B cell (primary cell): ENCODE data around the gene PRKACA. TPM values are rescaled to one million over a fixed set of nuclear protein-coding genes. Genes with fewer than 3 reads are reported as not detected.

Experiments
- ATAC-seq: fragments of 200-7000 bp; cut with Tn5 transposase; one replicate; pipeline ENCODE4 v1.10.0; 2021; ENCODE audit warnings: low read depth, mild to moderate bottlenecking, moderate number of reproducible peaks, moderate library complexity
- CTCF ChIA-PET: fragments of 350-600 bp; sonication (Branson Sonifier 250); formaldehyde crosslinking; loops from one replicate; lab custom pipeline; 2021; ENCODE audit warnings: antibody characterized with exemption, inconsistent platforms; lab: Charles Lee
- POLR2A ChIA-PET: fragments of 350-600 bp; sonication (Branson Sonifier 250); formaldehyde crosslinking; loops from one replicate; lab custom pipeline; 2021; ENCODE audit warnings: antibody characterized with exemption; lab: Charles Lee
- DNase-seq: peaks from one replicate; pipeline ENCODE4 v3.0.0; 2013
- H2AFZ ChIP-seq: 2 replicates; pipeline ENCODE4 v1.6.1; 2012; ENCODE audit warnings: mild to moderate bottlenecking, low read depth, low read length; ENCODE audit not compliant: insufficient read depth, poor library complexity, severe bottlenecking
- H3K27ac ChIP-seq, 2 donors: 1 replicate in 1 of 2; 2 replicates in 1 of 2; pipeline ENCODE4 v1.5.1; 2012 to 2013; ENCODE audit warnings: low read length in 2 of 2, mild to moderate bottlenecking in 2 of 2, moderate library complexity in 1 of 2
- H3K27me3 ChIP-seq, 4 experiments: fragments of 200-600 bp in 1 of 4; sonication (generic) in 1 of 4; replicated peaks in 1 of 4; 1 replicate in 2 of 4; 2 replicates in 2 of 4; pipeline versions ENCODE4 v1.6.1 to v1.7.0; 2013 to 2016; ENCODE audit warnings: low read length in 3 of 4, mild to moderate bottlenecking in 2 of 4, mixed read lengths in 1 of 4, moderate library complexity in 1 of 4; ENCODE audit not compliant: insufficient read depth in 4 of 4, control insufficient read depth in 3 of 4; ENCODE audit errors: control extremely low read depth in 1 of 4
- H3K36me3 ChIP-seq, 2 experiments: replicated peaks in 1 of 2; 1 replicate in 1 of 2; 2 replicates in 1 of 2; pipeline versions ENCODE4 v1.6.1 to v1.7.1; 2013; ENCODE audit warnings: low read length in 1 of 2; ENCODE audit not compliant: insufficient read depth in 2 of 2, control insufficient read depth in 1 of 2; ENCODE audit errors: control extremely low read depth in 1 of 2, extremely low read depth in 1 of 2
- H3K4me1 ChIP-seq, 2 donors: fragments of 200-600 bp in 1 of 2; sonication (generic) in 1 of 2; 1 replicate in 1 of 2; 2 replicates in 1 of 2; pipeline versions ENCODE4 v1.5.1 to v1.6.1; 2013 to 2017; ENCODE audit warnings: low read length in 2 of 2; ENCODE audit not compliant: control insufficient read depth in 2 of 2, insufficient read depth in 2 of 2
- H3K4me2 ChIP-seq: replicated peaks from 2 replicates; pipeline ENCODE3; 2012; ENCODE audit warnings: mild to moderate bottlenecking, low read depth, low read length; ENCODE audit not compliant: poor library complexity, severe bottlenecking
- H3K4me3 ChIP-seq, 5 experiments: fragments of 200-600 bp in 1 of 5; sonication (generic) in 1 of 5; 1 replicate in 3 of 5; 2 replicates in 2 of 5; pipeline versions ENCODE4 v1.5.1 to v1.7.0; 2011 to 2016; ENCODE audit warnings: low read length in 4 of 5, mild to moderate bottlenecking in 4 of 5, low read depth in 2 of 5, control low read depth in 1 of 5, moderate library complexity in 1 of 5; ENCODE audit not compliant: insufficient read depth in 1 of 5; ENCODE audit errors: control extremely low read depth in 1 of 5, extremely low read depth in 1 of 5
- H3K79me2 ChIP-seq: fragments of 200-600 bp; sonication (generic); one replicate; pipeline ENCODE4 v1.6.0; 2016; ENCODE audit warnings: low read length; ENCODE audit not compliant: control insufficient read depth, insufficient read depth
- H3K9ac ChIP-seq: fragments of 200-600 bp; sonication (generic); 2 replicates; pipeline ENCODE4 v1.6.1; 2017; ENCODE audit warnings: mild to moderate bottlenecking, low read length, moderate library complexity
- H3K9me3 ChIP-seq, 3 donors: one replicate each; pipeline versions ENCODE4 v1.6.1 to v1.7.1; 2013; ENCODE audit warnings: low read length in 2 of 3; ENCODE audit not compliant: control insufficient read depth in 2 of 3, insufficient read depth in 1 of 3; ENCODE audit errors: control extremely low read depth in 1 of 3
- H4K20me1 ChIP-seq: 2 replicates; pipeline ENCODE4 v1.6.0; 2012; ENCODE audit warnings: mild to moderate bottlenecking, low read length; ENCODE audit not compliant: insufficient read depth, control insufficient read depth, poor library complexity, severe bottlenecking
- H3K27ac Mint-ChIP-seq: one replicate; pipeline ENCODE4 v1.8.0; 2021; ENCODE audit warnings: mixed read lengths
- H3K27me3 Mint-ChIP-seq: one replicate; pipeline ENCODE4 v1.8.0; 2021; ENCODE audit warnings: mixed read lengths
- H3K4me1 Mint-ChIP-seq: one replicate; pipeline ENCODE4 v1.8.0; 2021; ENCODE audit warnings: mixed read lengths
- H3K4me3 Mint-ChIP-seq: one replicate; pipeline ENCODE4 v1.8.0; 2021; ENCODE audit warnings: mixed read lengths
- H3K9me3 Mint-ChIP-seq: one replicate; pipeline ENCODE4 v1.8.0; 2022; ENCODE audit warnings: mixed read lengths; ENCODE audit not compliant: insufficient read depth
- CTCF ChIP-seq: fragments of 200-600 bp; IDR thresholded peaks from one replicate; pipeline ENCODE4 v1.8.0; 2022; ENCODE audit warnings: antibody characterized with exemption, mild to moderate bottlenecking
- EZH2 ChIP-seq: IDR thresholded peaks from 2 replicates; pipeline ENCODE4 v1.6.1; 2012; ENCODE audit warnings: borderline replicate concordance, low read depth, mild to moderate bottlenecking, moderate library complexity, low read length; ENCODE audit not compliant: insufficient read depth, poor library complexity, severe bottlenecking
- WGBS: methylation state at CpG from one replicate; pipeline ENCODE4 v1.1.5; 2013; ENCODE audit warnings: missing lambda C conversion rate; ENCODE audit not compliant: insufficient coverage; 5-methylcytosine and 5-hydroxymethylcytosine counted together
- intact Hi-C: fragments of 100-400 bp; cut with micrococcal nuclease; formaldehyde crosslinking; loops from one replicate; pipeline ENCODE4 v1.10.0; 2022
- polyA plus RNA-seq: library from polyadenylated mRNA; depleted of rRNA; stranded (reverse); fragments of >200 nt; gene quantifications from 2 replicates; pipeline ENCODE4 v1.2.3, GENCODE V29; 2012
- total RNA-seq, 2 donors: library from RNA; stranded (reverse); fragments of 120-200 nt in 1 of 2; gene quantifications; 1 replicate in 1 of 2; 2 replicates in 1 of 2; pipeline versions ENCODE4 v1.2.3 to v1.2.4, GENCODE V29; 2013 to 2022

Gene PRKACA
- total and polyA plus RNA-seq, 2 donors (not counting 1 experiment from before 2014, with no cell fraction given): 36.8 to 43.0 TPM

GRCh38 chr19:14061081-14061749 is 56.3 kb downstream of the PRKACA start:
- H3K4me3 Mint-ChIP-seq: no peak overlapping the region
- Histone ChIP-seq H3K4me1 (peaks cover 18 to 22% of the 10 kb centered on the region in 2 donors), H3K9ac (no peak overlapping the region), H2AFZ (no peak overlapping the region), H3K36me3 (no peaks in the 10 kb centered on the region), H3K27ac (no peak overlapping the region), H3K79me2 (no peaks in the 10 kb centered on the region), H3K9me3 (peaks cover 0 to 11% (median 0%) of the 10 kb centered on the region in 3 donors), H3K4me3 (no peak overlapping the region), H4K20me1 (no peaks in the 10 kb centered on the region), H3K4me2 (no peak overlapping the region), H3K27me3 (peaks cover 0 to 53% (median 28%) of the 10 kb centered on the region in 4 experiments)
- DNase-seq (no peak), ATAC-seq (no peak)
- ChIA-PET CTCF (interaction anchor here (0.7 to 3.4 kb wide), 7 partner anchors 11 to 287 kb away, joined by 3 to 43 read pairs (median 4); partner anchors contain the start of gene MISP3), POLR2A (interaction anchor here (0.6 kb wide), 1 partner anchor 9 kb away, joined by 3 read pairs; no protein-coding TSS in a partner anchor)
- H3K9me3 Mint-ChIP-seq: no peaks in the 10 kb centered on the region
- H3K4me1 Mint-ChIP-seq: peaks cover 18% of the 10 kb centered on the region
- H3K27ac Mint-ChIP-seq: no peak overlapping the region
- TF ChIP-seq CTCF (no peak), EZH2 (no peak)
- intact Hi-C loops: no loop called here
- WGBS: no CpG with 5 or more reads among the region's 9 CpGs
- H3K27me3 Mint-ChIP-seq: peaks cover 39% of the 10 kb centered on the region

- Mint-ChIP-seq H3K27ac (no peak overlapping the region), H3K4me3 (no peak overlapping the region), H3K4me1 (peaks cover 18% of the 10 kb centered on the region), H3K9me3 (no peaks in the 10 kb centered on the region), H3K27me3 (peaks cover 37% of the 10 kb centered on the region)
- no peak overlapping the region for H2AFZ ChIP-seq
- no peak overlapping the region for H3K9ac ChIP-seq
- ATAC-seq: no peak
- no peaks in the 10 kb centered on the region for H3K36me3 ChIP-seq
- CTCF ChIA-PET: interaction anchor here (0.8 to 3.4 kb wide), 21 partner anchors 9 to 289 kb away, joined by 3 to 43 read pairs (median 4); partner anchors contain the start of genes BRME1, CC2D1A, MISP3 and NANOS3
- intact Hi-C loops: loop anchor here (2.0 kb wide), 1 partner anchor 13 kb away; the partner anchor contains the start of gene MISP3
- no peak for TF ChIP-seq EZH2
- TF ChIP-seq CTCF: no peak
- H3K27me3 ChIP-seq: peaks cover 0 to 54% (median 28%) of the 10 kb centered on the region in 4 experiments
- no peak overlapping the region for H3K4me3 ChIP-seq
- no peak for DNase-seq
- H3K79me2 ChIP-seq: no peaks in the 10 kb centered on the region
- H4K20me1 ChIP-seq: no peaks in the 10 kb centered on the region
- no peak overlapping the region for H3K4me2 ChIP-seq
- WGBS: 71% methylated on average over 5 of the region's 8 CpGs
- peaks cover 0 to 11% (median 0%) of the 10 kb centered on the region in 3 donors for H3K9me3 ChIP-seq
- no peak overlapping the region for H3K27ac ChIP-seq
- POLR2A ChIA-PET: interaction anchor here (0.6 kb wide), 1 partner anchor 88 kb away, joined by 5 read pairs; no protein-coding TSS in a partner anchor
- H3K4me1 ChIP-seq: peaks cover 18 to 22% of the 10 kb centered on the region in 2 donors
These were observed 57.9 kb downstream of the PRKACA start for GRCh38 chr19:14059652-14060155.
